Measurements from ENCODE around the gene TBX4.

DNA sequence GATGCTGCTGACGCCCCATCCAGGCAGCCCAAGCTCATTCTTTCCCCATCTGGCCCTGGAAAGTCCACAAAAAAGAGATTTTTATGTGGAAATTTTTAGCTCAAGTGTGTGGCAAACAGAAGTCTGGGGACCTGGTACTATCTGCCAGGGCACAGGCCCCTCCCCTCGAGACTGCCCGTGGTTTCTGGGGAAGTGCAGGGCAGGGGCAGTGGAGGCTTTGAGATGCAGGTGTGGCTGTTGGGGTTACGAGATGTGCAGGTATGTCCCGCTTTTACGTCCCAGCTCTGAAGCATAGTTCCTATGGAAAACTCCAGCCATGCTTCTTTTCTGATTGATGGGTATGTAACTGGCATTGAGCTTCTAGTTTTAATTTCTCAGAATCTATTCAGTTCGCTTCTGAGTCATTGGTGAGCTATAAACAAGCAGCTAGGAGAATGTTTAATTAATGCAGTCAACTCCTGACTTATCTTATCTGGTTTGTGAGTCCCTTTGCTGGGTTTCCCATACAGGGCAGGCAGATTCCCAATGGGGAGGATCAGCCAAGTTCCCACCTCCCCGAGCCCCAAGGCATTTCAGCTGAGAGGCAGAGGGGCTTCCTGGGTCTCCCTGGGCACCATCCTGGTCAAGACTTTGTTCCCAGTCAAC lies 16.2 kb downstream of the TBX4 start:
- TF ChIP-seq, protein P1, sequence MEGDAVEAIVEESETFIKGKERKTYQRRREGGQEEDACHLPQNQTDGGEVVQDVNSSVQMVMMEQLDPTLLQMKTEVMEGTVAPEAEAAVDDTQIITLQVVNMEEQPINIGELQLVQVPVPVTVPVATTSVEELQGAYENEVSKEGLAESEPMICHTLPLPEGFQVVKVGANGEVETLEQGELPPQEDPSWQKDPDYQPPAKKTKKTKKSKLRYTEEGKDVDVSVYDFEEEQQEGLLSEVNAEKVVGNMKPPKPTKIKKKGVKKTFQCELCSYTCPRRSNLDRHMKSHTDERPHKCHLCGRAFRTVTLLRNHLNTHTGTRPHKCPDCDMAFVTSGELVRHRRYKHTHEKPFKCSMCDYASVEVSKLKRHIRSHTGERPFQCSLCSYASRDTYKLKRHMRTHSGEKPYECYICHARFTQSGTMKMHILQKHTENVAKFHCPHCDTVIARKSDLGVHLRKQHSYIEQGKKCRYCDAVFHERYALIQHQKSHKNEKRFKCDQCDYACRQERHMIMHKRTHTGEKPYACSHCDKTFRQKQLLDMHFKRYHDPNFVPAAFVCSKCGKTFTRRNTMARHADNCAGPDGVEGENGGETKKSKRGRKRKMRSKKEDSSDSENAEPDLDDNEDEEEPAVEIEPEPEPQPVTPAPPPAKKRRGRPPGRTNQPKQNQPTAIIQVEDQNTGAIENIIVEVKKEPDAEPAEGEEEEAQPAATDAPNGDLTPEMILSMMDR (IDR thresholded peaks at IDR 0.05; ENCODE audit: poor library complexity): no peak
- no peak for TF ChIP-seq EZH2phosphoT487 (IDR thresholded peaks at IDR 0.05; ENCODE audit: low read depth, severe bottlenecking, unreplicated experiment)
